GM06990 (cell line): ENCODE data around the gene SNX22.
"Not testable (repeated sequence)": the region's sequence is repeated elsewhere in the genome, so short reads cannot be mapped to it uniquely, and the experiment has no call there.

Experiments
- DNase-seq: peaks from one replicate; pipeline ENCODE4 v3.0.0-alpha.2; 2011; ENCODE audit not compliant: insufficient read length; ENCODE audit errors: extremely low read depth
- H3K27me3 ChIP-seq: replicated peaks from 2 replicates; pipeline ENCODE4 v1.6.0; 2011; ENCODE audit warnings: low read length; ENCODE audit not compliant: control insufficient read depth, insufficient read depth
- H3K36me3 ChIP-seq: 2 replicates; pipeline ENCODE4 v1.5.1; 2011; ENCODE audit warnings: low read length; ENCODE audit not compliant: control insufficient read depth, insufficient read depth
- H3K4me3 ChIP-seq: replicated peaks from 2 replicates; pipeline ENCODE4 v1.5.1; 2011; ENCODE audit warnings: low read depth, mild to moderate bottlenecking, control low read depth, low read length
- CTCF ChIP-seq: IDR thresholded peaks from 2 replicates; pipeline ENCODE4 v1.5.1; 2011; ENCODE audit warnings: low read length, control low read depth, mild to moderate bottlenecking, inconsistent platforms; ENCODE audit not compliant: insufficient read depth, poor library complexity, severe bottlenecking

Gene SNX22

DNA sequence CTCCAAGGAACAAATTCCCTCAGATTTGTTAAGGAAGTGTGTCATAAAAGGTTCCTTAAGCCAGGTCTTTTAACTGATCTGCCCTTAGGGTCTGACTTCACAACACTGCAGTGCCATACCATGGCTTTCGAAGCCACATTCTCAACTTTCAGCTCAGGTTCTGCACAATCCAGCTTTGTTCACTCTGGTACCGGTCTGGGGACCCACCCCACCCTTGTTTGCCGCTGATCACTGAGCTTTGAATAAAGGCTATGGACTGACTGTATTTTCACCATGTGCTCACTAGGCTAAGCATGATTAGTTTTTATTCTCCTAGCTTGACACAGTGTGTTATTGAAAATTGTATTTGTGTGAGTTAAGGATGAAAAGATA lies 39.9 kb upstream of the SNX22 start:
- DNase-seq, result no peak
- Histone ChIP-seq H3K27me3 (no peaks in the 10 kb centered on the region), H3K4me3 (no peak overlapping the region), H3K36me3 (peaks cover 6% of the 10 kb centered on the region)
- no peak for TF ChIP-seq CTCF

DNA sequence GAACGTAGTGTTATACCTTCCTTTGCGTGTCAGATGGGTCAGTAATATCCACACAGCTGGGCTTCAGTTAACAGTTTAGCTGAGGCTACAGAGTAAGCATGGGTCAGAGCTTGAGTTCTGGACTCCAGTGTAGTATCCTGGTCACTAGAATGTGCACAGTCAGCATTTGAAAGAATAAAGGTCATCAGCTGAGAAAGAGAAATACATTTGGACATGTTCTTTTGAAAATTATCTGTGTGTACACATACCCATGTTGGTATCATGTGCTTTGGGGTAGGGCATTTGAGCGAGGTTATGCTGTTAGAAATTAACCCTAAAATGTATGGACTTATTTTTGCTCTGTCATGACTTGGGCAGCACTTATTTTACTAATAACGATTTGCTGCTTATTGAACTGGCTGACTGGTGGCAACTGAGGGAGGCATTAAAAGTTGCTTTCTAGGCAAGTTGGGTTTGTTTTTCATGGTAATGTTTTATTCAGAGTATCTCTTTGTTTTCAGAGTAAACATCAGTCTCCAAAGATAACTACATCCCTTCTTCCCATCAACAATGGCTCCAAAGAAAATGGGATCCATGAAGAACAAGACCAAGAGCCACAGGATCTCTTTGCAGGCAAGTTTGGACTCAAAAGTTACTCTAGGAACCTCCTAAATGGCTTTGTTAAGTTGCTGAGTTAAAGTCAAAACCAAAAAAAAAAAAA lies 39.3 kb upstream of the SNX22 start:
- no peak for DNase-seq
- H3K27me3 ChIP-seq, result no peaks in the 10 kb centered on the region
- peaks cover 6% of the 10 kb centered on the region for H3K36me3 ChIP-seq
- no peak overlapping the region for H3K4me3 ChIP-seq
- no peak for TF ChIP-seq CTCF

- H3K36me3 ChIP-seq, result peaks cover 6% of the 10 kb centered on the region
- no peak for DNase-seq
- no peaks in the 10 kb centered on the region for H3K27me3 ChIP-seq
- no peak overlapping the region for H3K4me3 ChIP-seq
- TF ChIP-seq CTCF, result no peak
These were observed 38.6 kb upstream of the SNX22 start for GRCh38 chr15:64112904-64113303.

GRCh38 chr15:64117759-64118487 lies 33.6 kb upstream of the SNX22 start:
- peaks cover 17% of the 10 kb centered on the region for H3K36me3 ChIP-seq

DNA sequence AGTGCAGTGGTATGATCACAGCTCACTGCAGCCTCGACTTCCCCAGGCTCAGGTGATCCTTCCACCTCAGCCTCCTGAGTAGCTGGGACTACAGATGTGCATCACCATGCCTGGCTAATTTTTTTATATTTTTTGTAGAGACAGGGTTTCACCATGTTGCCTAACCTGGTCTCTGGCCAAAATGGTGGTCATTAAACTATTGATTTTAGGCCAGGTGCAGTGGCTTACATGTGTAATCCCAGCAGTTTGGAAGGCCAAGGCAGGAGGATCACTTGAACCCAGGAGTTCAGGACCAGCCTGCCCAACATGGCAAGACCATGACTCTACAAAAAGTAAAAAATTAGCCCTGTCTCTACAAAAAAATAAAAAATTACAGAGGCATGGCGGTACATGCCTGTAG lies 31.2 kb upstream of the SNX22 start:
- not testable (repeated sequence) for H3K4me3 ChIP-seq, DNase-seq, H3K27me3 ChIP-seq
- peaks cover 13% of the 10 kb centered on the region for H3K36me3 ChIP-seq

More at GRCh38 chr15:64117759-64118487, 33.6 kb upstream of the SNX22 start:
- Histone ChIP-seq H3K4me3 (no peak overlapping the region), H3K27me3 (no peaks in the 10 kb centered on the region)
- no peak for DNase-seq
- TF ChIP-seq CTCF, result no peak

DNA sequence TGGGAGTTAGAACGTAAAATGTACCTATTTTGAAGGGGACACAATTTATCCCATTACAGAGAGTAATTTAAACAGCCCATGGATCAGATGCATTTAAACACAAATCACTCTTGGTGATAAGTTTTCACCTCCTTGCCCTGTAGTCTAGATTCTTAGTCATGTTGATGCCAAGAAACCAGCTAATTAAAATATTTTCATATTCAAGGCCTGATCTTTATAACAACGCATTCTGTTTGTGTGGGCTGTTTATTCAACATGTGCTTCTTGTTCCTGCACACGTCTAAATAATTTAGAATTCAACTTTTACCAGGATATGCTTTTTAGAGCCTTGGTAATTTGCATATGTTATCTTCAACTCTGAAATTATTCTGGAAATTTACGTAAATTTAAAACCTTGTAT lies 29.9 kb upstream of the SNX22 start:
- H3K36me3 ChIP-seq, result peaks cover 15% of the 10 kb centered on the region
- TF ChIP-seq CTCF, result no peak
- no peaks in the 10 kb centered on the region for H3K27me3 ChIP-seq
- no peak overlapping the region for H3K4me3 ChIP-seq
- no peak for DNase-seq
